Body of pancreas (tissue), 4 donors: Measurements from ENCODE around the gene PRTFDC1. TPM values are rescaled to one million over a fixed set of nuclear protein-coding genes. Genes with fewer than 3 reads are reported as not detected.

Experiments
- ATAC-seq: fragments of 150-250 bp; one replicate; pipeline ENCODE4 v1.9.1; 2016
- DNase-seq, 4 donors: peaks; one replicate each; pipeline ENCODE4 v3.0.0-alpha.2; 2019
- H3K27ac ChIP-seq, 4 donors: fragments of 200-600 bp; sonication (generic); 1 replicate in 3 of 4; 2 replicates in 1 of 4; pipeline versions ENCODE4 v1.5.1 to v1.6.1; 2016 to 2019; ENCODE audit warnings: mild to moderate bottlenecking in 1 of 4, mixed read lengths in 1 of 4, moderate library complexity in 1 of 4
- H3K27me3 ChIP-seq, 2 donors: fragments of 200-600 bp; sonication (generic); one replicate each; pipeline ENCODE4 v1.6.0; 2016; ENCODE audit warnings: mild to moderate bottlenecking in 1 of 2
- H3K36me3 ChIP-seq, 2 donors: fragments of 200-600 bp; sonication (generic); replicated peaks in 1 of 2; 2 replicates each; pipeline ENCODE4 v1.5.1; 2016; ENCODE audit warnings: low read depth in 2 of 2; ENCODE audit not compliant: insufficient read depth in 1 of 2
- H3K4me1 ChIP-seq: fragments of 200-600 bp; sonication (generic); one replicate; pipeline ENCODE4 v1.6.0; 2016
- H3K4me3 ChIP-seq, 2 donors: fragments of 200-600 bp; sonication (generic); 1 replicate in 1 of 2; 2 replicates in 1 of 2; pipeline ENCODE4 v1.5.1; 2016 to 2019
- H3K9me3 ChIP-seq, 3 donors: fragments of 200-600 bp; sonication (generic); 1 replicate in 2 of 3; 2 replicates in 1 of 3; pipeline ENCODE4 v1.5.1; 2016
- POLR2A ChIP-seq, 3 donors: fragments of 450-650 bp; IDR thresholded peaks; one replicate each; pipeline ENCODE4 v1.6.1; 2016; ENCODE audit warnings: antibody characterized with exemption in 3 of 3, mild to moderate bottlenecking in 2 of 3
- WGBS, 2 donors: methylation state at CpG; one replicate each; pipeline ENCODE4 v1.1.5; 2017; 5-methylcytosine and 5-hydroxymethylcytosine counted together
- intact Hi-C: fragments of 100-400 bp; cut with DNase I; formaldehyde crosslinking; loops from one replicate; pipeline ENCODE4 v1.15.1; 2023
- total RNA-seq, 2 donors: library from RNA; depleted of rRNA; stranded (reverse); fragments of >200 nt; gene quantifications; one replicate each; pipeline ENCODE4 v1.1.0, GENCODE V29; 2016
- TF ChIP-seq, protein P1 (sequence below), 7 experiments: fragments of 450-650 bp in 4 of 7; fragments of 200-600 bp in 3 of 7; sonication (generic) in 3 of 7; IDR thresholded peaks; one replicate each; pipeline ENCODE4 v1.5.1; 2016 to 2019; ENCODE audit warnings: antibody characterized with exemption in 7 of 7

The PRTFDC1 gene
- total RNA-seq, 2 donors from 2014 or later: 6.5 to 14.2 TPM

DNA sequence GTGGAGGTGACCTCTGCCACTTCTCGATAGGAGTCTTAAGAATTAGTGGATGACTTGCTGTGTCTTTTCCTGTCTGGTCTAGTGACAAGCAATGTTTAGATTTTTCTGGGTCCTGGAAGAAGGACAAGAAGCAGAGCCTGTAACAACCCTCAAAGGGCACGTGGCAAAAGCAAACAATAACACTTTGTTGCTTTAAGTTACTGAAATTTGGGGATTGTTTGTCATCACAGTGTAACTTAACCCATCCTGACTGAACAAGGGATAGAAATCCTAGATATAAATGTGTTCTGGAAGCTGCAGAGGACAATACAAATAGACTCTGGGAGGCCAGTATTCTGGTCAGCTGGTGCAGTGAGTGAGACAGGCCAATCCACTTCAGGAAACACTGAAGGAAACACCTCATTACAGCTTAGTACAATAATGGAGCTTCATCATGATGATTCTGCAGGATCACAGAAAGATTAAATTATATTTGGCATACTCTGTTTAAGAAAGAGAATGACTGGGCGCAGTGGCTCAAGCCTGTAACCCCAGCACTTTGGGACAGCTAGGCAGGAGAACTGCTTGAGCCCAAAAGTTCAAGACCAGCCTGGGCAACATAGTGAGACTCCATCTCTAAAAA, 40.2 kb upstream of the PRTFDC1 start:
- no peaks in the 10 kb centered on the region for H3K27me3 ChIP-seq
- TF ChIP-seq POLR2A (IDR thresholded peaks at IDR 0.05): no peak
- TF ChIP-seq, protein P1, sequence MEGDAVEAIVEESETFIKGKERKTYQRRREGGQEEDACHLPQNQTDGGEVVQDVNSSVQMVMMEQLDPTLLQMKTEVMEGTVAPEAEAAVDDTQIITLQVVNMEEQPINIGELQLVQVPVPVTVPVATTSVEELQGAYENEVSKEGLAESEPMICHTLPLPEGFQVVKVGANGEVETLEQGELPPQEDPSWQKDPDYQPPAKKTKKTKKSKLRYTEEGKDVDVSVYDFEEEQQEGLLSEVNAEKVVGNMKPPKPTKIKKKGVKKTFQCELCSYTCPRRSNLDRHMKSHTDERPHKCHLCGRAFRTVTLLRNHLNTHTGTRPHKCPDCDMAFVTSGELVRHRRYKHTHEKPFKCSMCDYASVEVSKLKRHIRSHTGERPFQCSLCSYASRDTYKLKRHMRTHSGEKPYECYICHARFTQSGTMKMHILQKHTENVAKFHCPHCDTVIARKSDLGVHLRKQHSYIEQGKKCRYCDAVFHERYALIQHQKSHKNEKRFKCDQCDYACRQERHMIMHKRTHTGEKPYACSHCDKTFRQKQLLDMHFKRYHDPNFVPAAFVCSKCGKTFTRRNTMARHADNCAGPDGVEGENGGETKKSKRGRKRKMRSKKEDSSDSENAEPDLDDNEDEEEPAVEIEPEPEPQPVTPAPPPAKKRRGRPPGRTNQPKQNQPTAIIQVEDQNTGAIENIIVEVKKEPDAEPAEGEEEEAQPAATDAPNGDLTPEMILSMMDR (IDR thresholded peaks at IDR 0.05): no peak
- DNase-seq (no peak), ATAC-seq (no peak)
- no peak overlapping the region for H3K4me3 ChIP-seq
- H3K4me1 ChIP-seq: no peaks in the 10 kb centered on the region
- WGBS, 2 donors: 69 to 83% methylated on average over 3 of the region's 3 CpGs
- intact Hi-C loops: no loop called here
- H3K36me3 ChIP-seq: no peaks in the 10 kb centered on the region
- H3K9me3 ChIP-seq: no peaks in the 10 kb centered on the region
- H3K27ac ChIP-seq: no peak overlapping the region

DNA sequence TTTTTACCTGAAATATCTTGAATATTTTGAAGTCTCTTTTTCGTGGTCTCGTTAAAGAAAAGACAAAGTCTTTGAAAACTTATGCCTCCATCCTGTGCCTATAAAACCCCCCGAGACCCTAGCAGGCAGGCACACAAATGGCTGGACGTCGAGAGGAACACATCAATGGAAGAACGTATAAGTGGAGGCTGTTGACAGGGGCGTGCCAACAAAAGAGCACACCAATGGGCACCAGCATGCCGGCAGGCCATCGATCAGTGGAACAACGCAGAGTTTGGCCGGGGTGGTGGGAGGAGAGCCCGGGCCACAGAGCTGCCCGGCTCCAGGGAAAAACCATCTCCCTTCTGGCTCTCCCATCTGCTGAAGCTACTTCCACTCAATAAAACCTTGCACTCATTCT, 38.9 kb upstream of the PRTFDC1 start:
- intact Hi-C loops: no loop called here
- no peaks in the 10 kb centered on the region for H3K9me3 ChIP-seq
- no peaks in the 10 kb centered on the region for H3K27me3 ChIP-seq
- ATAC-seq (no peak), DNase-seq (no peak)
- H3K27ac ChIP-seq: no peak overlapping the region
- H3K4me1 ChIP-seq: no peaks in the 10 kb centered on the region
- TF ChIP-seq, protein P1 (IDR thresholded peaks at IDR 0.05): no peak
- TF ChIP-seq POLR2A (IDR thresholded peaks at IDR 0.05): no peak
- no peak overlapping the region for H3K4me3 ChIP-seq
- 86 to 89% methylated on average over 13 of the region's 13 CpGs for WGBS, 2 donors
- no peaks in the 10 kb centered on the region for H3K36me3 ChIP-seq

DNA sequence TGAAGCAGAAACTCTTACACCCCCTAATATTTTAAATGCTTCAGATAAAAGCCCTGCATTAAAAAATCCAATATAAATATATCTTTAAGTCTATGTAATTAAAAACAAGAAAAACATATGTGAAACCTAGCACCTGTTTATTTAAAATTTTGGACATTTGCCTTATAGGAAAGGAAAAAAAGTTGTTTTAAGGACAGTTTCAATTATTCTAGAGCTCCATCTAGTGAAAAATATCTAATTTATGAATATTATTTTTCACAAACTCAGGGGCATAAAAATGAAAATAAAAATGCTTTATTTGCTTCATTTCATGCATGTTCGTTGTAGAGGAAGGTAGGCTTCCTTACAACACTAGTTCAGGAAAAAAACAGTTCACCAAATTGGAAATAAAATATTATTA, 37.5 kb upstream of the PRTFDC1 start:
- intact Hi-C loops: no loop called here
- no peak for TF ChIP-seq POLR2A (IDR thresholded peaks at IDR 0.05)
- TF ChIP-seq, protein P1 (IDR thresholded peaks at IDR 0.05): peak in 4 of 7 experiments; percentile 25 to 41 (median 32)
- DNase-seq (no peak), ATAC-seq (no peak)
- Histone ChIP-seq H3K36me3 (no peaks in the 10 kb centered on the region), H3K27me3 (no peaks in the 10 kb centered on the region), H3K9me3 (no peaks in the 10 kb centered on the region), H3K4me1 (no peaks in the 10 kb centered on the region), H3K4me3 (no peak overlapping the region), H3K27ac (no peak overlapping the region)
- WGBS, 2 donors: 7 to 21% methylated on average over 1 of the region's 1 CpG

DNA sequence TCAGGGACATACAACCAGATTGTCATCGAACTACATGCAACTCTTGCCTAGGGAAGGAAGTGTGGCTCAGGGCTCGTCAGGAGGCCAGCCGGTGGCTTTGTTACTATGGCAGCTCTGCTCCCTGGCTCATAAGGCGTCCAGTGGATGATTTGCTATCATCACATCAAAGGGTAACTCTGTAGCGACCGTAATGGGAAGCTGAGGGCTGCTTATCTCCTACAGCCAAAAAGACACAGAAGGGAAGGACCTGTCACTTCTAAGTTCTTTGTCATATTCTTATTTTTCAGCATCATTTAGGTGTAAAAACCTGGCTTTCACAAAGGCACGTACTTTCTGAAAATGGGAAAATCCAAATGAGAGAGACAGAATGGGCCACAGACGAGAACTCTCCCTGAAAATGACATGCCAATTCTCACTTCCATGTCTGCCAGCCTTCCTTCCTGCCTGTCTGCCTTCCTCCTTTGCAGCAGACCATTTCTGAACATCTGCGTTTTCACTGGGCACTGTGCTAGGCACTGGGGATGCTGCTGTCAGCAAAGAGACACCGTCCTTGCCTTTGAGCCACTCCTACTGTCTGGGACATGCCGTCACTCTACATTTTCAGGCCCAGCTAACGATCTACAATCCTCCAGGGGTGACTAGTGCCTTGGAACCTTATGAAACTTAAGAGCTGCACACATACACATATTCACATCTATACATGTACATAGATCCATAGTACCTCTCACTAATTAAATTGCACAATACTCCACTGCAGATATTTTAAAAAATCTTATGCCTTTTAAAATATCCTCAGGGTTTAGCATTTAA, 36.6 kb upstream of the PRTFDC1 start:
- TF ChIP-seq, protein P1 (IDR thresholded peaks at IDR 0.05): no peak
- DNase-seq (no peak), ATAC-seq (no peak)
- H3K36me3 ChIP-seq: no peaks in the 10 kb centered on the region
- no peaks in the 10 kb centered on the region for H3K9me3 ChIP-seq
- no peaks in the 10 kb centered on the region for H3K27me3 ChIP-seq
- intact Hi-C loops: no loop called here
- H3K4me1 ChIP-seq: no peaks in the 10 kb centered on the region
- H3K4me3 ChIP-seq: no peak overlapping the region
- no peak overlapping the region for H3K27ac ChIP-seq
- 73 to 81% methylated on average over 12 of the region's 12 CpGs for WGBS, 2 donors
